Skin of body (tissue), 2 donors: ENCODE measurements around the gene ARHGAP6. TPM values are rescaled to one million over a fixed set of nuclear protein-coding genes. Genes with fewer than 3 reads are reported as not detected.

ENCODE experiments used
- DNase-seq: peaks from one replicate; lab custom pipeline; 2025; lab: John Stamatoyannopoulos, UW
- total RNA-seq: library from RNA; depleted of rRNA; stranded (reverse); fragments of >200 nt; gene quantifications from one replicate; pipeline ENCODE4 v1.2.3, GENCODE V29; 2014

ARHGAP6 gene
- total RNA-seq, 1 donor from 2014 or later = 4.8 TPM

DNA sequence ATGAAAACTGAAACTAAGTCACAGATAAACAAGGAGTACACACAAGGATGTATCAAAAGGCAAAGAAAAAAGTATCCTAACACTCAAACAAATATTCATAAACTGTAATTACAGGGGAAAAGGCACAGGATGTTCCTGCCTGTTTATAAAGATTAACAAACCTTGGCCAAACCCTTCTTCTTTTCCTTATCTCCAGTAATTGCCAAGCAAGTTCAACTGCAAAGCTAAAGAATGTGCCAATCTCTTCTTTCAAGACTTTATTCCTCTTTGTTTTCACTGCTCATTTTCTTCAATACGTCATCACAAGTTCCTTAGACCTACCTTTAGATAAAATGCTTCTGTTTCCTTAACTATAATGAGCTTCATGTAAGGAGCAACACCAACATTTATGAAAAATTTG lies 201.3 kb downstream of the ARHGAP6 start:
- DNase-seq = no peak

GRCh38 chrX:11462648-11463047 lies 203.1 kb downstream of the ARHGAP6 start:
- DNase-seq = no peak

DNA sequence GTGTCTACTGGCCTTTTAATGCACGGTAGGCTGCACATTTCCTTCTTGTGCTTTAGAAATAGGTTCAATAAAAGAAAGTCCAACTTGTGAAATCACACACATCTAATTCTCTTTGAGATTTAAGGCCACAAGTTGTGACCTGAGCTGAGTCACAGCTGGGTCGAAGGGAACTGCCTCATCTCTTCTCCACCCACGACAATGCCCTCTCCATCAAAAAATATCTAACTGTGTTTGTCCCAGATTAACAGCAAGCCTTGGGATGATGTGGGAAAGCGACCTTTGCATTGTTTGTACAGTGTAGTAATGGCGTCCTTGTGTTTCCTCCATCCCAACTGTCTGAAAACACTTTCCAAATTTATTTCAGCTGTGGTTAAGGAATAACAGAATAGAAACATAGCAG lies 203.6 kb downstream of the ARHGAP6 start:
- no peak for DNase-seq

- no peak for DNase-seq
Observed at GRCh38 chrX:11461201-11462001, 204.3 kb downstream of the ARHGAP6 start.

DNA sequence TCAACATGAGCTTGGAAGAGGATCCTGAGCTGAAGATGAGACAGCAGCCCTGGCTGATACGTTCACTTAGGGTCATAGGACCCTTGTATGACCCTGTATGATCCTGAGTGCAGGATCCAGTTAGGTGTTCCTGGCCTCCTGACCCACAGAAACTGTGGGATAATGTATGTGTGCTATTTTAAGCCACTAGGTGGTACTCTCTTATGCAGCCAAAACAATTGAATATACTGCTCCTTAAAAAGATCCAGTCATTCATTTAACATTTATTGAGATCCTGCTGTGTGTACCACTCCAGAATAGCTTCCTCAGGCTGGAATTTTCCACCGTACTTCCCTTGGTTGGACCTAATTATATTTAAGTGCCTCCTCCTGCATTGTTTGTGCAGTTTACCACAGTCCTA lies 205.4 kb downstream of the ARHGAP6 start:
- no peak for DNase-seq

DNA sequence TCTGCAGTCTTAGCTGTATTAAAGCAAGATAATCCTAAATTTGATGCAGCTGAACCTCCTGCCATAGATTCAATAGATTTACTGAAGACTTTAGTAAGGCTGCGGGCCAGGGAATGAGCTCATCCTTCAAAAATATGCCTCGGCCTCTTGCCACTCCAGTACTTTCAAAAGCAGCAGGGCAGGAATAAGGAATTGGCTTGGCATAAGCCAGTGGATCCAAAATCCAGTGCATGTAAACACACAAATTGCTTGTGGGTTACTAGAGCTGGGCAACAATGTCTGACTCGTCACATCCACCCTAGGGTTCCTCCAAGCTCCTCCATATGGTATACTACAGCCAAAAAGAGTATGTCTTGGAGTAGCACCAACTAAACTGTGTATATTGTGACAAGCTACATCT lies 207.6 kb downstream of the ARHGAP6 start:
- peak; percentile 40 for DNase-seq

DNA sequence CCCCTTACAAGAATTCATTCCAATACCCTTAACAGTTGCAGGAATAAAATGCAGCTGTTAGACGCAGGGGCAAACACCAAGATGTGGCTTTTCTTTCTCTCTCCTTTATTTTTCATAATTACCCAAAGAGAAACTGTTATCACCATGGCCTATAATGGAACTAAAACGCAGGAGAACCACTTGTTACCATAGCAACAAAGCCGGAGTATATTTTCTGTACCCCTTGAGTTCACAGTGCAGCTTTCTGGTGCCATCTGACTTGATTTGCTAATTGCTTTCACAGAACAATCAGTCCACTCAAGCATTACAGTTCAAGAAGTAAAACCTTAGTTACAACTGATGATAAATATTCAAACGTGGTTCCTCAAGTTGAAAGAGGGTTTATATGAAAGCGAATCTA lies 214.6 kb downstream of the ARHGAP6 start:
- no peak for DNase-seq

- no peak for DNase-seq
Observed at GRCh38 chrX:11450354-11450753, 215.4 kb downstream of the ARHGAP6 start.

GRCh38 chrX:11449613-11450012 lies 216.1 kb downstream of the ARHGAP6 start:
- no peak for DNase-seq

DNA sequence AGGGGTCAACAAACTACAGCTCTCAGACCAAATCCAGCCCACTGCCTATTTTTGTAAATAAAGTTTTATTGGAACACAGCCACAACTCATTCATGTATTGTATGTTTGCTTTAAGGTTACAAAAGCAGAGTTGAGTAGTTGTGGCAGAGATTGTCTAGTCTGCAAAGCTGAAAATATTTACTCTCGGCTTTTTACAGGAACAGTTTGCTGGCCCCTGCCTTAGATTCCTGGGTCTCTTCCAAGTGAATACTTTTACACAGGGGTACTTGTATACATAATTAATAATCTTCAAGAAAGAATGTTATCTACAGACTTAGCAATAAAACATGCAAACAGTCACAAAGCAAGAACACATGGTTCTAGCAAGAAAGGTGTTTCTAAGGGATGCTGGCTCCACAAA lies 218.3 kb downstream of the ARHGAP6 start:
- no peak for DNase-seq

DNA sequence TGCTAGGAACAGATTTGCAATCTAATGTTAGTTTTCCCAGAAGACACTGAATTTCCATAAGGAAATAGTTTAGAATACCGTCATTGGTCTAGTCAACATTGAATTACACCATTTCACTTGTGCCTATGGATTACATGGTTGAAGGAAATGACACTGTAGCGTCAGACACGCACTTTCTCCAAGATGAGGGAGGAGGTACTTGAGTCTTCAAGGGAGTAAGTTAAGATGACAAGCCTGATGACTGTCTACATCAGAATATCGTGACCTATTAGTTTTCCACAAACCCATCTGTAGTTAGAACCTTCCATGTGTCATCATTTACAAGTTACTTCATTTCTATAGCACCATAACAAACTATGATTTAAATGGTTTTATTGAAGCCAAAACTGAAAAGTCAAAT lies 218.8 kb downstream of the ARHGAP6 start:
- no peak for DNase-seq

- no peak for DNase-seq
Observed at GRCh38 chrX:11446336-11446735, 219.4 kb downstream of the ARHGAP6 start.

DNA sequence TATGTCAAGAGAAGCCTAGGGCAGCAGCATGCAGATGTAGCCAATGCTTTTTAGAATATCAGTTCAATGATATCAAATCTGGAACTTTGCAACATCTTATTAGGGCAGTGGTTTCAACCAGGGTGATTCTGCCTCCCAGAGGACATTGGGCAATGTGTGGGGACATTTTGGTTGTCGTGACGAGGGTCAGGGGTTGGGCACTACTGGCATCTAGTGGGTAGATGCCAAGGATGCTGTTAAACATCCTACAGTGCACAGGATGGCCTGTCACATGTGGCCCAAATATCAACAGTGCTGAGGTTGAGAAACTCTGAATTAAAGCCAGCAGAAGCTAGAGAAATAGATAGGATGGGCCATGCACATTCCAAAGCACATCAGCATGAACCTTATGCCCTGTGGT lies 220.2 kb downstream of the ARHGAP6 start:
- DNase-seq = no peak

DNA sequence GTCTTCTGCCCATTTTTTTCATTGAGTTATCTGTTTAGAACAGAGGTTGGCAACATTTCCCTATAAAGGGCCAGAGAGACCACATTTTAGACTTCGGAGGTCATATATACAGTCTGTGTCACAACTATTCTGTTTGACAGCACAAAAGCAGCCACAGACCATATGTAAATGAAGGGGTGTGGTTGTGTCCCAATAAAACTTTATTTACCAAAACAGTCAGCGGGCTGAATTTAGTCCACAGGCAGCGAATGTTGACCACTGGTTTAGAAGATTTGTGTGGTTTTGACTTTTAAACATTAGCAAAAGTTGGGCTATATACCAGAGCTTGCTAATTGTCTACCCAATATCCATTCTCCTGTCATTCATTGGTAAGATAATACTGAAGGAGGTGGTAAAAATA lies 221.7 kb downstream of the ARHGAP6 start:
- DNase-seq = no peak

DNA sequence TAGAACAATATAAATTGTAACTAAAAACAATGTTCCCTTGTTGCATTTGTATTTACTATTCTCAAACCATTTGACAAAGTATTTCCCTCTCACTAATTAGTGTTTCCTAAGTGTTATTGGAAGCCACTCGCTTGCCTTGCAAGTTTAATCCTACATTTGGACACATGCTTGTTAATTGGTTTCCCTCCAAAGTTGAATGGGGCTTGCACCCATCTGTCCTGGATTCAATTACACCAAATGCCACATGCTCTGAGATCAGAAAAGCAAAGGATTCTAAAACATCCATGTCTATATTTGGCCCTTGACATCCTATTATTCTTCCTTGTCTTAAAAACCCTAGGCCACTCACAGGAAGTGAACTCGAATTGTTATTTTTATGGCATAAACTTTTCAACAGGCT lies 225.9 kb downstream of the ARHGAP6 start:
- peak; percentile 51 for DNase-seq

- DNase-seq = peak; percentile 29
Observed at GRCh38 chrX:11438767-11439166, 227.0 kb downstream of the ARHGAP6 start.

DNA sequence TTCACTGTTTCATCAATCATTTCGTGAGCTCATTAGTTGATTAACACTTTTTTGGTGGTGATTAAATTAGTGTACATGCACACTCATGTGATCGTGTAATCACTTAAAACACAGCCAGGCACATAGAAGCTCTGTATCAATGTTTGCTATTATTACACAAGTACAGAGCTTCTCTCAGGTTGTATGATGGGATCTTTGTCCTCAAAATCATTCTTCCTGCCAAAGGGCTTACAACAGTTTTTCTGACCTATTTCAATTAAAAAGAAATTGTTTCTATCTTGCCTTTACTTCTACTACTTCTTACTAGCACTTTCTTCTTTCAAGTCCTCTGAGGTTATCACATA lies 227.4 kb downstream of the ARHGAP6 start:
- no peak for DNase-seq

GRCh38 chrX:11437642-11438379 lies 227.9 kb downstream of the ARHGAP6 start:
- peak; percentile 52 for DNase-seq

GRCh38 chrX:11435568-11435967 lies 230.2 kb downstream of the ARHGAP6 start:
- DNase-seq = no peak

DNA sequence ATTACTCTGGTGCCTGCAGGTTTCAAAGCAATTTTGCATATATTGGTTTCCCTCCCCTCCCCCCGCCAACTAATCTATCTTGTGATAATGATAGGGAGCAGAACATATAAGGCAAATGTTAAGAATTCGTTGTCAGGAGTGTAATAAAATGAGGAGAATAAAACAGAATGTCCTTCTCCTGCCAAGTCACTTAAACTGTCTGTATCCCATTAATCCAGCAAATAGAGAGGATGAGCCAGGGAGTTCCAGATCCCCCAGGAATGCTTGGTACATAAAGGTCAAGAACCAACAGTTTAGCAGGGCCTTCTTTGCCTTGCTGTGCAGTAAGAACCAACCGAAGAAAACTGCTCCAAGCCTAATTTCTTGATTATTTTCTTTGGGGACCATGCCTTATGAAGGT lies 231.1 kb downstream of the ARHGAP6 start:
- DNase-seq = no peak

- DNase-seq = no peak
Observed at GRCh38 chrX:11431786-11432185, 233.9 kb downstream of the ARHGAP6 start.

GRCh38 chrX:11430271-11430670 lies 235.4 kb downstream of the ARHGAP6 start:
- DNase-seq = no peak

- DNase-seq = no peak
Observed at GRCh38 chrX:11429538-11430085, 236.1 kb downstream of the ARHGAP6 start.
